Measurements from ENCODE around the gene KCNH8.

KCNH8 gene

DNA sequence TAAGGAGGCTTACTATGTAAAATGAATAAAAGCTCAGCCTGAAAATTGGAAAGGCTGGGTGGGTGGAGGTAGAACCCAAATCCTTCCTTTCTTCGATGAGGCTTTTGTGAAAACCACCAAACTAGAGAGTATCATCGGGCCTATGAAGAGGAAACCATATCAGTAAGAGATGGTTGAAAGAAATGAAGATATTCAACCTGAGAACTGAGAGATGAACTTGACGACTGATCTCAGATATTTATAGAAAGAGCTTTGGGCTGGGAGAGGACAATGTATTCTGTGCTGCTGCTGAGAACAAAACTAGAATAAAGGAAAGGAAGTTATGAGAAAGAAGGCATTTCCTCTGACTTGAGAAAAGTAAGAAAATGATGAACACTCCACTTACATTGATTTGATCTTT, 236.6 kb downstream of the KCNH8 start:
- TF ChIP-seq TAF1 (IDR thresholded peaks at IDR 0.05; ENCODE audit: low read depth, low read length) (no peak), SPI1 (IDR thresholded peaks at IDR 0.05; ENCODE audit: low read depth, low read length) (no peak), POLR2A (IDR thresholded peaks at IDR 0.05; ENCODE audit: low read depth, low read length) (no peak), POU2F2 (IDR thresholded peaks at IDR 0.05; ENCODE audit: low read depth, low read length) (no peak), PAX5 (IDR thresholded peaks at IDR 0.05; ENCODE audit: insufficient read depth, low read length, severe bottlenecking) (no peak), POLR2AphosphoS5 (IDR thresholded peaks at IDR 0.05; ENCODE audit: low read depth, low read length) (no peak)
- peak; percentile 0 for DNase-seq (ENCODE audit: insufficient read length, low spot score)
- no peak for FAIRE-seq

DNA sequence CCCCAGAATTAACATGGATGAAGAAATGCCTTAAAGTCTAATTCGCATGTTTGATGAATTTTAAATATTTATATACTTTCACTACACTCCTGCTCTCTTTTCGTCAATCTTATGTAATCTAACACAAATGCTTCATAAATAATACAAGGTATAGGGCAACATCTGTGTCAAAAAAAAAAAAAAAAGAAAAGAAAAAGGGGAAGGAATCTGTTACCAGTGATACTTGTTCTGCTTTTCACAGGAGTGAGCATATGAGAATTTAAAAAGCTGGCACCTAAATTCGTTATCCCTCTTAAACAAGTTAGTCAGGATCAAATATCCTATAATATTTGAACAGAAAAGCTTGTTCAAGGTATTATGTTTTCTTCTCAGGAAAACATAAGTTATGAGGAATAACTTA, 243.8 kb downstream of the KCNH8 start:
- no peak for TF ChIP-seq POLR2A (IDR thresholded peaks at IDR 0.05; ENCODE audit: low read depth, low read length)
- TF ChIP-seq SPI1 (IDR thresholded peaks at IDR 0.05; ENCODE audit: low read depth, low read length), result no peak
- TF ChIP-seq TAF1 (IDR thresholded peaks at IDR 0.05; ENCODE audit: low read depth, low read length), result no peak
- TF ChIP-seq POLR2AphosphoS5 (IDR thresholded peaks at IDR 0.05; ENCODE audit: low read depth, low read length), result no peak
- TF ChIP-seq POU2F2 (IDR thresholded peaks at IDR 0.05; ENCODE audit: low read depth, low read length), result no peak
- no peak for TF ChIP-seq PAX5 (IDR thresholded peaks at IDR 0.05; ENCODE audit: insufficient read depth, low read length, severe bottlenecking)
- FAIRE-seq (no peak), DNase-seq (ENCODE audit: insufficient read length, low spot score) (no peak)

- TF ChIP-seq POLR2A (IDR thresholded peaks at IDR 0.05; ENCODE audit: low read depth, low read length) (no peak), POLR2AphosphoS5 (IDR thresholded peaks at IDR 0.05; ENCODE audit: low read depth, low read length) (no peak), PAX5 (IDR thresholded peaks at IDR 0.05; ENCODE audit: insufficient read depth, low read length, severe bottlenecking) (no peak), TAF1 (IDR thresholded peaks at IDR 0.05; ENCODE audit: low read depth, low read length) (no peak), POU2F2 (IDR thresholded peaks at IDR 0.05; ENCODE audit: low read depth, low read length) (no peak), SPI1 (IDR thresholded peaks at IDR 0.05; ENCODE audit: low read depth, low read length) (no peak)
- FAIRE-seq (no peak), DNase-seq (ENCODE audit: insufficient read length, low spot score) (no peak)
These were observed 246.6 kb downstream of the KCNH8 start for GRCh38 chr3:19394946-19395345.

DNA sequence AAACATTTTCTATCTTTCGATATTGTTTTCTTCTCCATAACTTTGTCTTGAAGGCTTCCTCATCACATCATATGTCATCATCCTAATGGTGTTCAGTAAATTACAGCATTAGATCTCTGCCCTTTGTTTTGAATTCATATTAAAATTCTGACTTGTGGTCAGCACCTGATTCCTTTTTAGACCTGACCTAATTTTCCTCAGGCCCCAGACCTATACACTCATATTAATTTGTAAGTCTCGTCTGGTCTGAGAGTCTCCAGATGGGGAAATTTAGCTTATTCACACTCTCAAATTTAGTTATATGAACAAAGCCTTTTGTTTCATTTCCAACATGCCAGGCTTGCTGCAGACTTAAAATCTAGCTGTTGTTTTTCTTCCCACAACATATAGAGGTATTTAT, 248.4 kb downstream of the KCNH8 start:
- FAIRE-seq (no peak), DNase-seq (ENCODE audit: insufficient read length, low spot score) (no peak)
- no peak for TF ChIP-seq POLR2AphosphoS5 (IDR thresholded peaks at IDR 0.05; ENCODE audit: low read depth, low read length)
- TF ChIP-seq SPI1 (IDR thresholded peaks at IDR 0.05; ENCODE audit: low read depth, low read length), result no peak
- no peak for TF ChIP-seq PAX5 (IDR thresholded peaks at IDR 0.05; ENCODE audit: insufficient read depth, low read length, severe bottlenecking)
- TF ChIP-seq TAF1 (IDR thresholded peaks at IDR 0.05; ENCODE audit: low read depth, low read length), result no peak
- no peak for TF ChIP-seq POLR2A (IDR thresholded peaks at IDR 0.05; ENCODE audit: low read depth, low read length)
- TF ChIP-seq POU2F2 (IDR thresholded peaks at IDR 0.05; ENCODE audit: low read depth, low read length), result no peak

- DNase-seq (ENCODE audit: insufficient read length, low spot score) (no peak), FAIRE-seq (no peak)
- TF ChIP-seq POU2F2 (IDR thresholded peaks at IDR 0.05; ENCODE audit: low read depth, low read length) (no peak), POLR2A (IDR thresholded peaks at IDR 0.05; ENCODE audit: low read depth, low read length) (no peak), POLR2AphosphoS5 (IDR thresholded peaks at IDR 0.05; ENCODE audit: low read depth, low read length) (no peak), TAF1 (IDR thresholded peaks at IDR 0.05; ENCODE audit: low read depth, low read length) (no peak), SPI1 (IDR thresholded peaks at IDR 0.05; ENCODE audit: low read depth, low read length) (no peak), PAX5 (IDR thresholded peaks at IDR 0.05; ENCODE audit: insufficient read depth, low read length, severe bottlenecking) (no peak)
These were observed 251.0 kb downstream of the KCNH8 start for GRCh38 chr3:19399356-19399755.

GRCh38 chr3:19399836-19400235, 251.5 kb downstream of the KCNH8 start:
- no peak for TF ChIP-seq POLR2A (IDR thresholded peaks at IDR 0.05; ENCODE audit: low read depth, low read length)
- TF ChIP-seq TAF1 (IDR thresholded peaks at IDR 0.05; ENCODE audit: low read depth, low read length), result no peak
- no peak for TF ChIP-seq PAX5 (IDR thresholded peaks at IDR 0.05; ENCODE audit: insufficient read depth, low read length, severe bottlenecking)
- no peak for TF ChIP-seq POLR2AphosphoS5 (IDR thresholded peaks at IDR 0.05; ENCODE audit: low read depth, low read length)
- no peak for TF ChIP-seq SPI1 (IDR thresholded peaks at IDR 0.05; ENCODE audit: low read depth, low read length)
- no peak for TF ChIP-seq POU2F2 (IDR thresholded peaks at IDR 0.05; ENCODE audit: low read depth, low read length)
- FAIRE-seq (no peak), DNase-seq (ENCODE audit: insufficient read length, low spot score) (no peak)

GRCh38 chr3:19420159-19420558, 271.8 kb downstream of the KCNH8 start:
- TF ChIP-seq POLR2AphosphoS5 (IDR thresholded peaks at IDR 0.05; ENCODE audit: low read depth, low read length), result no peak
- no peak for TF ChIP-seq PAX5 (IDR thresholded peaks at IDR 0.05; ENCODE audit: insufficient read depth, low read length, severe bottlenecking)
- no peak for TF ChIP-seq SPI1 (IDR thresholded peaks at IDR 0.05; ENCODE audit: low read depth, low read length)
- TF ChIP-seq POU2F2 (IDR thresholded peaks at IDR 0.05; ENCODE audit: low read depth, low read length), result no peak
- no peak for TF ChIP-seq TAF1 (IDR thresholded peaks at IDR 0.05; ENCODE audit: low read depth, low read length)
- no peak for TF ChIP-seq POLR2A (IDR thresholded peaks at IDR 0.05; ENCODE audit: low read depth, low read length)
- no peak for FAIRE-seq
- DNase-seq (ENCODE audit: insufficient read length, low spot score), result no peak

DNA sequence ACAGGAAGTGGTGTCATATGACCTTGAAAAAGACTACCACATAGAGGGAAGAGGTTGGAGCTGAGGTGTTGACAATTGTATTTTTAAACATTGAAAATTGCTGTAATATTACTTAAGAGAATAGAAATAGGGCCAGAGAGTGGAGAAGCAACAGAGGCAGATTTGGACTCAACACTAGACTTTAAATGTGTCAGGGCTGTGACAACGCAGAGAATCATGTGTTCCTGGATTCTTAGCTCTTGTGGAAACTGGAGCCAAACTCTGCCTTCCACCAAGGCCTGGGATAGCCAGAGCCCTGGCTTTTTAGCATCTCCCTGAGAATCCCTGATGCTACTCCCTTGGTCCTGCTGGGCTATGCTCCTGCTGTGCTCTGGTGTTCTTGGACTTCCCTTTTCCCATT, 277.5 kb downstream of the KCNH8 start:
- TF ChIP-seq PAX5 (IDR thresholded peaks at IDR 0.05; ENCODE audit: insufficient read depth, low read length, severe bottlenecking) (no peak), SPI1 (IDR thresholded peaks at IDR 0.05; ENCODE audit: low read depth, low read length) (no peak), POU2F2 (IDR thresholded peaks at IDR 0.05; ENCODE audit: low read depth, low read length) (no peak), TAF1 (IDR thresholded peaks at IDR 0.05; ENCODE audit: low read depth, low read length) (no peak), POLR2AphosphoS5 (IDR thresholded peaks at IDR 0.05; ENCODE audit: low read depth, low read length) (no peak), POLR2A (IDR thresholded peaks at IDR 0.05; ENCODE audit: low read depth, low read length) (no peak)
- no peak for FAIRE-seq
- no peak for DNase-seq (ENCODE audit: insufficient read length, low spot score)

- no peak for TF ChIP-seq POLR2AphosphoS5 (IDR thresholded peaks at IDR 0.05; ENCODE audit: low read depth, low read length)
- TF ChIP-seq SPI1 (IDR thresholded peaks at IDR 0.05; ENCODE audit: low read depth, low read length), result no peak
- no peak for TF ChIP-seq TAF1 (IDR thresholded peaks at IDR 0.05; ENCODE audit: low read depth, low read length)
- TF ChIP-seq POLR2A (IDR thresholded peaks at IDR 0.05; ENCODE audit: low read depth, low read length), result no peak
- TF ChIP-seq PAX5 (IDR thresholded peaks at IDR 0.05; ENCODE audit: insufficient read depth, low read length, severe bottlenecking), result no peak
- TF ChIP-seq POU2F2 (IDR thresholded peaks at IDR 0.05; ENCODE audit: low read depth, low read length), result no peak
- FAIRE-seq (no peak), DNase-seq (ENCODE audit: insufficient read length, low spot score) (no peak)
These were observed 279.3 kb downstream of the KCNH8 start for GRCh38 chr3:19427422-19428149.
